ENCODE results near the gene GMCL2. TPM values are rescaled to one million over a fixed set of nuclear protein-coding genes. Genes with fewer than 3 reads are reported as not detected.

Gene GMCL2
- total RNA-seq, 6 experiments from 2014 or later = not detected

GRCh38 chr5:178143901-178144300, 43.3 kb downstream of the GMCL2 start:
- Histone ChIP-seq H3K9me3 (no peaks in the 10 kb centered on the region), H3K27me3 (no peaks in the 10 kb centered on the region), H3K4me3 (no peak overlapping the region), H3K4me1 (no peaks in the 10 kb centered on the region), H3K27ac (no peak overlapping the region), H3K36me3 (peaks cover 0 to 66% (median 28%) of the 10 kb centered on the region in 4 donors)
- ATAC-seq = peak in 1 of 4 donors; percentile 19
- peak in 1 of 3 donors; percentile 56 for DNase-seq
- intact Hi-C loops (cut with DNase I) = loop anchor here in 1 of 2 donors (10.0 kb wide), 1 partner anchor 59 kb away; no protein-coding TSS in a partner anchor
- no CpG with 5 or more reads among the region's 10 CpGs for WGBS (ENCODE audit: insufficient coverage, low coverage, low lambda C conversion rate, missing lambda C conversion rate)
- TF ChIP-seq CTCF (IDR thresholded peaks at IDR 0.05) (no peak), POLR2A (IDR thresholded peaks at IDR 0.05) (no peak)

DNA sequence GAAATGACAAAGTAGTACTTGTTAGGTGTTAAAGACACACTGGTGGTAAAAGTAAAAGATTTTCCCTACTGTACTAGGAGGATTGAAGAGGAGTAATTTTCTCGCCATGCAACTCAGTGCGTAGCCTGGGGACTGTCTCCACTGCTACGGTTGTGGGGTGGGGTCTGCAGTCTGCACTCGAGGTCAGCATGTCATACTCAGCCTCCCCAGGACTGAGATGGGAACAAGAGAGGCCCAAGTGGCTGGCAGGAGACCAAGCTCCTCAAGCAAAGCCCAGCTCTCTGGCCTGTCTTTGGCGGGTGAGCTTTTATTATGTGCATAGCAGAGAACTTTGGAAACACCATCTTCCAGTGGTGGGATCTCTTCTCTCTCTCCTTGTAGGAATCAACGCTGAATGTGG, 43.9 kb downstream of the GMCL2 start:
- Histone ChIP-seq H3K4me3 (no peak overlapping the region), H3K4me1 (no peaks in the 10 kb centered on the region), H3K27ac (no peak overlapping the region), H3K36me3 (peaks cover 0 to 60% (median 26%) of the 10 kb centered on the region in 4 donors), H3K9me3 (no peaks in the 10 kb centered on the region), H3K27me3 (no peaks in the 10 kb centered on the region)
- WGBS (ENCODE audit: insufficient coverage, low coverage, low lambda C conversion rate, missing lambda C conversion rate) = 75% methylated on average over 2 of the region's 6 CpGs
- peak in 1 of 3 donors; percentile 16 for DNase-seq
- no peak for TF ChIP-seq CTCF (IDR thresholded peaks at IDR 0.05)
- TF ChIP-seq POLR2A (IDR thresholded peaks at IDR 0.05) = no peak
- no peak for ATAC-seq
- intact Hi-C loops (cut with DNase I) = loop anchor here in 1 of 2 donors (10.0 kb wide), 1 partner anchor 58 kb away; no protein-coding TSS in a partner anchor

DNA sequence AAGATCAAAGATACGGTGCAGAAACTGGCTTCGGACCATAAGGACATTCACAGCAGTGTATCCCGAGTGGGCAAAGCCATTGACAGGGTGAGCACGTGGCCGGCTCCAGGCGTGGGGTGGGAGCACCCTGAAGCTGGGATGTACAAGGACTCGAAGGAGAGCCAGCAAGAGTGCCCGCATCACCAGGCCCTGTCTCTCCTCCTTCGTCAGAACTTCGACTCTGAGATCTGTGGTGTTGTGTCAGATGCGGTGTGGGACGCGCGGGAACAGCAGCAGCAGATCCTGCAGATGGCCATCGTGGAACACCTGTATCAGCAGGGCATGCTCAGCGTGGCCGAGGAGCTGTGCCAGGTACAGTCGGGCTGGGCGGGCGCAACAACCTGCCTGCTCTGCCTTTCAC, 44.5 kb downstream of the GMCL2 start:
- no peaks in the 10 kb centered on the region for H3K4me1 ChIP-seq
- H3K4me3 ChIP-seq = no peak overlapping the region
- no peaks in the 10 kb centered on the region for H3K9me3 ChIP-seq
- peaks cover 0 to 61% (median 23%) of the 10 kb centered on the region in 4 donors for H3K36me3 ChIP-seq
- ATAC-seq (no peak), DNase-seq (peak in 1 of 3 donors; percentile 56)
- H3K27ac ChIP-seq = no peak overlapping the region
- no peaks in the 10 kb centered on the region for H3K27me3 ChIP-seq
- TF ChIP-seq CTCF (IDR thresholded peaks at IDR 0.05) (no peak), POLR2A (IDR thresholded peaks at IDR 0.05) (no peak)
- intact Hi-C loops (cut with DNase I) = loop anchor here in 1 of 2 donors (10.0 kb wide), 1 partner anchor 58 kb away; no protein-coding TSS in a partner anchor
- 71% methylated on average over 3 of the region's 20 CpGs for WGBS (ENCODE audit: insufficient coverage, low coverage, low lambda C conversion rate, missing lambda C conversion rate)

- intact Hi-C loops (cut with DNase I) = loop anchor here in 1 of 2 donors (10.0 kb wide), 1 partner anchor 57 kb away; no protein-coding TSS in a partner anchor
Observed at GRCh38 chr5:178141550-178141949, 45.6 kb downstream of the GMCL2 start.

More at GRCh38 chr5:178141550-178141949, 45.6 kb downstream of the GMCL2 start:
- TF ChIP-seq POLR2A (IDR thresholded peaks at IDR 0.05) = no peak
- no peak for TF ChIP-seq CTCF (IDR thresholded peaks at IDR 0.05)
- Histone ChIP-seq H3K4me1 (no peaks in the 10 kb centered on the region), H3K27me3 (no peaks in the 10 kb centered on the region), H3K9me3 (no peaks in the 10 kb centered on the region), H3K27ac (no peak overlapping the region), H3K4me3 (no peak overlapping the region), H3K36me3 (peaks cover 0 to 50% (median 18%) of the 10 kb centered on the region in 4 donors)
- 96% methylated on average over 4 of the region's 4 CpGs for WGBS (ENCODE audit: insufficient coverage, low coverage, low lambda C conversion rate, missing lambda C conversion rate)
- ATAC-seq (no peak), DNase-seq (no peak)

Data from right lobe of liver (tissue), 6 donors.